HFF-Myc (cell line): Measurements from ENCODE around the gene SLX9.

ENCODE experiments used
- DNase-seq: peaks from one replicate; pipeline ENCODE4 v3.0.0-alpha.2; 2011; ENCODE audit warnings: low read depth; ENCODE audit errors: extremely low read depth
- H3K4me3 ChIP-seq: replicated peaks from 2 replicates; pipeline ENCODE4 v1.5.1; 2011; ENCODE audit warnings: low read depth, mild to moderate bottlenecking, control low read depth, low read length
- TF ChIP-seq, protein P1 (sequence below): IDR thresholded peaks from 2 replicates; pipeline ENCODE4 v1.5.1; 2012; ENCODE audit warnings: mild to moderate bottlenecking, low read depth, low read length, control low read depth; ENCODE audit errors: missing control alignments

Gene SLX9

DNA sequence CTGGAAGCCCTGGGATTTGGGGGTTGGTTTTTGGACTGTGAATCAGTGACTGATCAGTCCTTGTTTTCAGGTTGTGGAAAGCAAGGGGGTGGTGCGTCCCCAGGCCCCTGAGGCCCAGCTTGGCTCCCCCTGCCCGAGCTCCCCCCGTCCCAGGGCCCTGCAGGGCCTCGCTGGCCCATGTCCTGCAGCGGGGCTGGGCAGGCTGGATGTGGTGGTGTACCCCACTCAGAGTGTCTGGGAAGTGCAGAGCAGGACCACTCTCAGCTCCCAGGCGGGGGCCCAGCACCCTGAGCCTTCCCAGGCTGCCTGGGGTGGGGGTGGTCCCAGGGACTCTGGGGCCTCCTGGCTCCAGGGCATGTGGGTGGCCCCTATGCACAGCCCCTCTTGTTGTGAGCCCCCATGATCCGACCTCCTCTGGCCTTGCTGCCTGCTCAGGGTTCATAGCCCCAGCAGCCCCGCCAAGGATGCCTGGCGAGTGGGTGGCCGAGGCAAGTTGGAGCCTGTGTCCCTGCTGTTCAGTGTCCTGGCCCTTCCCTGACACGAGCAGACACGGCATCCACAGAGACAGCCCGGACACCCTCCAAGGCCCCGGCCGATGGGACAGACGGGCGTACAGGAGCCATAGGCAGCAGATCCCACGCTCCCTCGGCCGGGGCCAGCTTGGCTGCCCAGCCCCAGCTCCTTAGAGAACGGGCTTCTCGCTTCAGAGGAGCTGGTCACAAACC, 37.9 kb downstream of the SLX9 start:
- no peak for DNase-seq

DNA sequence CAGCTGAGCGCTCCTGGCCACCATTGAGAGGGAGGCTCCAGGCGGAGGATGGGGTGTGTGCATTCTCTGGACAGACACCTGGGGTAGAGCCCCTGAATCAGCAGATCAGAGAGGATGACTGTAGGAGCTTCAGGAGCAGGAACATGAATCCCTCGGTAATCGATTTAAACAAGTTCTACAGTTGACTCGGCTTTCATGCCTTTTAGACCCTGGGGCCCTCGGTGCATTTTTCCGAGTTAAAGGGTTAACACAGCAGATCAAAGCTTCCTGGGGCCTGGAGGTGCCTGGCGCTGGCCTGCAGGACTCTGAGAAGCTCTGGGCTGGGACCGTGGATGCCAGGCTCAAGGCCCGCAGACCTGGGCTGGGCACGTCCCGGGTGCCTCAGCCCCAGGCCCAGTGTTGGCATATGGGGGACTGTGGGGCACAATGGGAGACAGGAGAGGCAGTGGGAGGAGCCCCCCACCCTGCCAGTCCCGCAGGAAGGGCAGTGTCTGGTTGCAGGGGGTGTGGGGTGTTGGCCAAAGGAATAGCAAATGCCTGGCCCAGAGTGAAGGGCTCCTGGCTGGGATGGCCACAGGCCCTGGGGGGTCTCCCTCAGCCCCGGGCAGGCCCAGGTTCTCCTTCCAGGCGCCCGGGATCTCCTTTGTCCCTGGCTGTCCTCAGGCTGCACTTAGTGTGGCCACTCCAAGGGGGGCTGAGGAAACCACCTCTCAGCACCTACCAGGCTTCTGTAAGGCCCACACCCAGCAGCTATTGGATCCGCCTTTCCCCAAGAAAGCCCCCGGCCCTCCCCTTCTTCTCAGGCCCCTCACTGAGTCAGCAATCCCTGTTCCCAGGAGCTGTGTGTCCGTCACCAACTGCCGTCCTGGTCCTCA, 40.1 kb downstream of the SLX9 start:
- H3K4me3 ChIP-seq: no peak overlapping the region
- DNase-seq: no peak
- TF ChIP-seq, protein P1, sequence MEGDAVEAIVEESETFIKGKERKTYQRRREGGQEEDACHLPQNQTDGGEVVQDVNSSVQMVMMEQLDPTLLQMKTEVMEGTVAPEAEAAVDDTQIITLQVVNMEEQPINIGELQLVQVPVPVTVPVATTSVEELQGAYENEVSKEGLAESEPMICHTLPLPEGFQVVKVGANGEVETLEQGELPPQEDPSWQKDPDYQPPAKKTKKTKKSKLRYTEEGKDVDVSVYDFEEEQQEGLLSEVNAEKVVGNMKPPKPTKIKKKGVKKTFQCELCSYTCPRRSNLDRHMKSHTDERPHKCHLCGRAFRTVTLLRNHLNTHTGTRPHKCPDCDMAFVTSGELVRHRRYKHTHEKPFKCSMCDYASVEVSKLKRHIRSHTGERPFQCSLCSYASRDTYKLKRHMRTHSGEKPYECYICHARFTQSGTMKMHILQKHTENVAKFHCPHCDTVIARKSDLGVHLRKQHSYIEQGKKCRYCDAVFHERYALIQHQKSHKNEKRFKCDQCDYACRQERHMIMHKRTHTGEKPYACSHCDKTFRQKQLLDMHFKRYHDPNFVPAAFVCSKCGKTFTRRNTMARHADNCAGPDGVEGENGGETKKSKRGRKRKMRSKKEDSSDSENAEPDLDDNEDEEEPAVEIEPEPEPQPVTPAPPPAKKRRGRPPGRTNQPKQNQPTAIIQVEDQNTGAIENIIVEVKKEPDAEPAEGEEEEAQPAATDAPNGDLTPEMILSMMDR: no peak

More for the DNA sequence above, 37.9 kb downstream of the SLX9 start:
- no peak overlapping the region for H3K4me3 ChIP-seq
- TF ChIP-seq, protein P1: no peak

DNA sequence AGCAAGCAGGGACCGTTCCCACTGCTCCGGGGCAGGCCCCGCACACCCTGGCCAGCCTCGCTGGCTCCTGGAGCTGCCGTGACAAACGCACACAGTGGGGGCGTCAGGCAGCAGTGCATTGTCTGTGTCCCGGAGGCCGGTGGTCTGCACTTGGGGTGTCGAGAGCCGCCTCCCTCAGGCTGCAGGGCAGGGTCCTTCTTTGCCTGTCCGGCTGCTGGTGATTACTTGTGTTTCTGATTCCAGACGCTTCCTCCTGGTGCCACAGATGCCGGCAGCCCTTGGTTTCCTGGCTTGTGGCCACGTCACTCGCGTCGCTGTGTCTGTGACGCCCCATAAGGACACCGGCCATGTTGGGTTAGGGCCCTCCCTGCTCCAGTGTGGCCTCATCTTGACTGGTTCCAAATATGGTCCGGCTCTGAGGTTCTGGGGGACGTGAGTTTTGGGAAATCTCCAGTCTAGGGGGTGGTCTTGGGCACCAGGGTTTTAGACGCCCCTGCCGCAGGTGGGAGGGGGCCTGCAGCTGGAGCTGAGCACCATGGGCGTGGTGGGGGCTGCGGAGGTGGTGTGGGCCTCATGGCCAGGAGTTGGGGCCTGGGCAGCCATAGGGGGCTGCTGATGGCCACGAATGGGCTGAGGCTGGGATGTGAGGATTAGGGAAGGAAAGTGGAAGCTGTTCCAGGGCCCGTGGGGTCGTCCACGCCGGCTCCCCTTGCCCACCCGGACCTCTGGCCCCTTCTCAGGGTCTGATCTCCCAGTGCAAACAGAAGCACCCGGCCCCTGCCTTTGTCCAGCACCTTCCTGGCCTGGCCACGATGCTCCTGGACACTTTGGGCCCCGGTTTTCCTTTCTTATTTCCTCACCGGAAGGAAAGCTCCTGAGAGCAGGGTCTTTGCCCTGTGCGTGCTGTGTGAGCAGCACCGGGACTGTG, 41.0 kb downstream of the SLX9 start:
- DNase-seq: no peak
- TF ChIP-seq, protein P1: no peak
- no peak overlapping the region for H3K4me3 ChIP-seq

DNA sequence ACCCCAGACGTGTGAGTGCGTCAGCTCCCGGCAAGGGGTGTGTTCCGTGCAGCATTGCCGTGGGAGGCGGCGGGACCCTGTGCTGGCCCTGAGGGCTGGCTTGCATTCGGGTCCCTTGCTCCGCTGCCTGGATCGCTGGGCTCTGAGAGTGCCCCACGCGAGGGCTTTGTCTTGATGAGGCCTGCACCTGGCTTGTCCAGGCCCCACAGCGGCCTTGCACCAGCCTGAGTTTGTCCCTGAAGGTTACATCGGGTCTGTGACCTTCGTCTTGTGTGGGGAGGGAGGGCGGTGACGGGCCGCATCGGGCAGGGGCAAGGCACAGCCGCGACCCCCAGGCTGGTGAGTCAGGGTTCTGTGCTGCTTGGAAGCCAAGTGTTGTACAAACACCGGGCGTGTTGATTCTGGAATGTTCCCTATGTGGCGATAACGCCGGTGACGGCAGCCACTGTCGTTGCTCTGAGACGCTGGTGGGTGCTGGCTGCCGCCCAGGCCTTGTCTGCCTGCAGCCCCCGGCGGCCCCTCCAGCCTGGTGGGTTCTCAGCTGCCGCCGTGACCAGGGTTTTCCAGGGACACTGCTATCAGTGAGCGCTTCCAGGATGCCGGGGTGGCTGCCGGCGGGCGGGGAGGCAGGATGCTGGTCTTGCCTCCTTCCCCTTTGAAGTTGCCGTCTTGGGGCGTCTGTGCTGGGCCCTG, 42.9 kb downstream of the SLX9 start:
- no peak overlapping the region for H3K4me3 ChIP-seq
- DNase-seq: no peak
- TF ChIP-seq, protein P1: no peak

GRCh38 chr21:44983421-44984206, 43.8 kb downstream of the SLX9 start:
- TF ChIP-seq, protein P1: no peak
- no peak for DNase-seq
- no peak overlapping the region for H3K4me3 ChIP-seq
